A673 (cell line): ENCODE results near the gene CDH6.

Experiments
- EZH2 ChIP-seq: fragments of 200-600 bp; sonication (generic); IDR thresholded peaks from 2 replicates; pipeline ENCODE4 v1.6.1; 2017; ENCODE audit warnings: borderline replicate concordance, low read depth, mild to moderate bottlenecking, mixed read lengths, antibody characterized with exemption, low read length; ENCODE audit not compliant: poor library complexity, severe bottlenecking
- TF ChIP-seq, protein P1 (sequence below): fragments of 300-800, 200-600 bp; sonication (generic); conservative IDR thresholded peaks from 2 replicates; pipeline ENCODE4 v1.5.1; 2017; ENCODE audit warnings: low read depth, mild to moderate bottlenecking, antibody characterized with exemption, low read length, moderate library complexity, mixed read lengths

DNA sequence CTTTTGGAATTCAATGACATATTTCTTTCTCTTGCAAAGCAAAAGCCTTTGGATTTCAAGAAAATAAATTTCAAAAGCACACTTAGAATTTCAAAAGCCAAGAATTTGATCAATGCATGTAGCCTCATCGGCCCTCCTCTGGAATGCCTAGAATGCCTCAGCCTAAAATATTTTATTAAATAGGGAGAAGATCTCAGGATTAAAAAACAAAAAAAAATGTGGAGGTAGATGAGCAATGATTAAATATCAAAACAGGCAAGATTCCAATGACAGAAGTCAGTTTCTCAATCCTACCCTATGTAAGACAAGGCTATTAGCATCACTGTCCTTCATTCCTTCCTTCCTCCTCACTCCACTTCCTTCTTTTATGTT, 169.0 kb downstream of the CDH6 start:
- TF ChIP-seq, protein P1, sequence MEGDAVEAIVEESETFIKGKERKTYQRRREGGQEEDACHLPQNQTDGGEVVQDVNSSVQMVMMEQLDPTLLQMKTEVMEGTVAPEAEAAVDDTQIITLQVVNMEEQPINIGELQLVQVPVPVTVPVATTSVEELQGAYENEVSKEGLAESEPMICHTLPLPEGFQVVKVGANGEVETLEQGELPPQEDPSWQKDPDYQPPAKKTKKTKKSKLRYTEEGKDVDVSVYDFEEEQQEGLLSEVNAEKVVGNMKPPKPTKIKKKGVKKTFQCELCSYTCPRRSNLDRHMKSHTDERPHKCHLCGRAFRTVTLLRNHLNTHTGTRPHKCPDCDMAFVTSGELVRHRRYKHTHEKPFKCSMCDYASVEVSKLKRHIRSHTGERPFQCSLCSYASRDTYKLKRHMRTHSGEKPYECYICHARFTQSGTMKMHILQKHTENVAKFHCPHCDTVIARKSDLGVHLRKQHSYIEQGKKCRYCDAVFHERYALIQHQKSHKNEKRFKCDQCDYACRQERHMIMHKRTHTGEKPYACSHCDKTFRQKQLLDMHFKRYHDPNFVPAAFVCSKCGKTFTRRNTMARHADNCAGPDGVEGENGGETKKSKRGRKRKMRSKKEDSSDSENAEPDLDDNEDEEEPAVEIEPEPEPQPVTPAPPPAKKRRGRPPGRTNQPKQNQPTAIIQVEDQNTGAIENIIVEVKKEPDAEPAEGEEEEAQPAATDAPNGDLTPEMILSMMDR, result no peak
- no peak for TF ChIP-seq EZH2
